HCT116 (cell line): ENCODE measurements around the gene ADAMTSL2.

Experiments used
- CEBPB ChIP-seq: IDR thresholded peaks from 2 replicates; pipeline ENCODE4 v1.6.1; 2012; ENCODE audit warnings: low read depth
- EGR1 ChIP-seq: IDR thresholded peaks from 2 replicates; pipeline ENCODE4 v1.6.1; 2012; ENCODE audit warnings: low read depth
- EZH2 ChIP-seq: fragments of 200-600 bp; sonication (generic); IDR thresholded peaks from 2 replicates; pipeline ENCODE4 v1.6.1; 2017; ENCODE audit warnings: antibody characterized with exemption, mixed run types
- POLR2A ChIP-seq: IDR thresholded peaks from 2 replicates; pipeline ENCODE4 v1.7.0; 2011; ENCODE audit warnings: borderline replicate concordance; ENCODE audit not compliant: insufficient read depth, insufficient read length; ENCODE audit errors: extremely low read depth
- POLR2AphosphoS5 ChIP-seq: IDR thresholded peaks from 2 replicates; pipeline ENCODE4 v1.6.1; 2011; ENCODE audit warnings: mild to moderate bottlenecking, low read depth, low read length, moderate library complexity
- RAD21 ChIP-seq: IDR thresholded peaks from 2 replicates; pipeline ENCODE4 v1.6.1; 2012; ENCODE audit warnings: low read depth, mild to moderate bottlenecking
- SP1 ChIP-seq: IDR thresholded peaks from 2 replicates; pipeline ENCODE4 v1.6.1; 2012; ENCODE audit warnings: low read depth
- SRF ChIP-seq: IDR thresholded peaks from 2 replicates; pipeline ENCODE4 v1.6.1; 2012; ENCODE audit warnings: low read depth
- YY1 ChIP-seq: IDR thresholded peaks from 2 replicates; pipeline ENCODE4 v1.6.1; 2011; ENCODE audit warnings: low read length, low read depth, moderate library complexity, mild to moderate bottlenecking; ENCODE audit not compliant: insufficient replicate concordance; ENCODE audit errors: extremely low read depth
- ZFX ChIP-seq: fragments of 450-650 bp; IDR thresholded peaks from 2 replicates; pipeline ENCODE4 v1.6.1; 2017
- ZNF274 ChIP-seq: fragments of 200-500 bp; sonication (Bioruptor generic); IDR thresholded peaks from 2 replicates; pipeline ENCODE4 v1.6.1; 2014; ENCODE audit warnings: mild to moderate bottlenecking, low read depth, low read length, inconsistent platforms
- TF ChIP-seq, protein P1 (sequence below), 3 experiments: fragments of 200-600 bp in 1 of 3; sonication (generic) in 1 of 3; IDR thresholded peaks in 2 of 3; conservative IDR thresholded peaks in 1 of 3; 2 replicates each; pipeline ENCODE4 v1.5.1; 2012 to 2017; ENCODE audit warnings: low read depth in 2 of 3, low read length in 2 of 3, antibody characterized with exemption in 1 of 3, borderline replicate concordance in 1 of 3, control low read depth in 1 of 3, mild to moderate bottlenecking in 1 of 3, mixed read lengths in 1 of 3, mixed run types in 1 of 3, moderate library complexity in 1 of 3; ENCODE audit not compliant: insufficient read depth in 1 of 3
- TF ChIP-seq, protein P2 (sequence below): IDR thresholded peaks from 2 replicates; pipeline ENCODE4 v1.6.1; 2012

DNA sequence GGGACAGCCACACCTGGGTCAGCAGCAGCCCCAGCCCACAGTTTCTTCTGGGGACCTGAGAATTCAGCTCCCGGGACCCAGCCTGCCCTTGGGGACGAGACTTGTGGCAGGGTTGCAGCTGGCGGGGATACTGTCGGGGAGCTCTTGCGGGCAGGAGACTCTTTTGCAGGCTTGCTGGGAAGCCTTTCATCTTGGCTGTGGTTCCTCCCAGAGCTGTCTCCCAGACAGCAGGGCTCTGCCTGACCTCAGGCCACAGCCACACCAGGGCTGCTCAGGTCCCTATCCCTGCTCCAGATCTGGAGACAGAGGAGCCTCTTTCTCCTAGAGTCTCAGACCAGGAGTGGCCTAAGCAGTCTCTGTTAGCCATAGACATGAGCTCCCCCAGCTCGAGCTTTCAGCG is 5.0 kb upstream of the ADAMTSL2 start:
- TF ChIP-seq, protein P1, sequence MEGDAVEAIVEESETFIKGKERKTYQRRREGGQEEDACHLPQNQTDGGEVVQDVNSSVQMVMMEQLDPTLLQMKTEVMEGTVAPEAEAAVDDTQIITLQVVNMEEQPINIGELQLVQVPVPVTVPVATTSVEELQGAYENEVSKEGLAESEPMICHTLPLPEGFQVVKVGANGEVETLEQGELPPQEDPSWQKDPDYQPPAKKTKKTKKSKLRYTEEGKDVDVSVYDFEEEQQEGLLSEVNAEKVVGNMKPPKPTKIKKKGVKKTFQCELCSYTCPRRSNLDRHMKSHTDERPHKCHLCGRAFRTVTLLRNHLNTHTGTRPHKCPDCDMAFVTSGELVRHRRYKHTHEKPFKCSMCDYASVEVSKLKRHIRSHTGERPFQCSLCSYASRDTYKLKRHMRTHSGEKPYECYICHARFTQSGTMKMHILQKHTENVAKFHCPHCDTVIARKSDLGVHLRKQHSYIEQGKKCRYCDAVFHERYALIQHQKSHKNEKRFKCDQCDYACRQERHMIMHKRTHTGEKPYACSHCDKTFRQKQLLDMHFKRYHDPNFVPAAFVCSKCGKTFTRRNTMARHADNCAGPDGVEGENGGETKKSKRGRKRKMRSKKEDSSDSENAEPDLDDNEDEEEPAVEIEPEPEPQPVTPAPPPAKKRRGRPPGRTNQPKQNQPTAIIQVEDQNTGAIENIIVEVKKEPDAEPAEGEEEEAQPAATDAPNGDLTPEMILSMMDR (IDR thresholded peaks at IDR 0.05 in 2 of 3, conservative IDR thresholded peaks at IDR 0.05 in 1 of 3; ENCODE audit: borderline replicate concordance in 1 of 3, insufficient read depth in 1 of 3, low read depth in 2 of 3, low read length in 2 of 3) = no peak
- TF ChIP-seq CEBPB = no peak
- TF ChIP-seq POLR2A = no peak
- TF ChIP-seq POLR2AphosphoS5 = no peak
- TF ChIP-seq SRF = no peak
- TF ChIP-seq YY1 = no peak
- no peak for TF ChIP-seq EZH2
- TF ChIP-seq EGR1 = no peak
- TF ChIP-seq, protein P2, sequence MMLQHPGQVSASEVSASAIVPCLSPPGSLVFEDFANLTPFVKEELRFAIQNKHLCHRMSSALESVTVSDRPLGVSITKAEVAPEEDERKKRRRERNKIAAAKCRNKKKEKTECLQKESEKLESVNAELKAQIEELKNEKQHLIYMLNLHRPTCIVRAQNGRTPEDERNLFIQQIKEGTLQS = no peak
- no peak for TF ChIP-seq ZNF274
- TF ChIP-seq RAD21 = no peak
- TF ChIP-seq ZFX = no peak
- no peak for TF ChIP-seq SP1
